HG03108 (cell line): Measurements from ENCODE around the gene USP25.
A peak's percentile ranks its signal among the peaks of the same experiment; 100 is the strongest.

Source experiments
- ATAC-seq: cut with Tn5 transposase; IDR thresholded peaks from one replicate; pipeline ENCODE4 v1.9.1; 2021; ENCODE audit warnings: moderate library complexity; ENCODE audit not compliant: unreplicated experiment

The USP25 gene, protein sequence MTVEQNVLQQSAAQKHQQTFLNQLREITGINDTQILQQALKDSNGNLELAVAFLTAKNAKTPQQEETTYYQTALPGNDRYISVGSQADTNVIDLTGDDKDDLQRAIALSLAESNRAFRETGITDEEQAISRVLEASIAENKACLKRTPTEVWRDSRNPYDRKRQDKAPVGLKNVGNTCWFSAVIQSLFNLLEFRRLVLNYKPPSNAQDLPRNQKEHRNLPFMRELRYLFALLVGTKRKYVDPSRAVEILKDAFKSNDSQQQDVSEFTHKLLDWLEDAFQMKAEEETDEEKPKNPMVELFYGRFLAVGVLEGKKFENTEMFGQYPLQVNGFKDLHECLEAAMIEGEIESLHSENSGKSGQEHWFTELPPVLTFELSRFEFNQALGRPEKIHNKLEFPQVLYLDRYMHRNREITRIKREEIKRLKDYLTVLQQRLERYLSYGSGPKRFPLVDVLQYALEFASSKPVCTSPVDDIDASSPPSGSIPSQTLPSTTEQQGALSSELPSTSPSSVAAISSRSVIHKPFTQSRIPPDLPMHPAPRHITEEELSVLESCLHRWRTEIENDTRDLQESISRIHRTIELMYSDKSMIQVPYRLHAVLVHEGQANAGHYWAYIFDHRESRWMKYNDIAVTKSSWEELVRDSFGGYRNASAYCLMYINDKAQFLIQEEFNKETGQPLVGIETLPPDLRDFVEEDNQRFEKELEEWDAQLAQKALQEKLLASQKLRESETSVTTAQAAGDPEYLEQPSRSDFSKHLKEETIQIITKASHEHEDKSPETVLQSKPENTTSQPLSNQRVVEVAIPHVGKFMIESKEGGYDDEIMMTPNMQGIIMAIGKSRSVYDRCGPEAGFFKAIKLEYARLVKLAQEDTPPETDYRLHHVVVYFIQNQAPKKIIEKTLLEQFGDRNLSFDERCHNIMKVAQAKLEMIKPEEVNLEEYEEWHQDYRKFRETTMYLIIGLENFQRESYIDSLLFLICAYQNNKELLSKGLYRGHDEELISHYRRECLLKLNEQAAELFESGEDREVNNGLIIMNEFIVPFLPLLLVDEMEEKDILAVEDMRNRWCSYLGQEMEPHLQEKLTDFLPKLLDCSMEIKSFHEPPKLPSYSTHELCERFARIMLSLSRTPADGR

GRCh38 chr21:15729674-15730483 lies at the start of gene USP25:
TSS of gene USP25 (plus strand) at chr21:15729982. CDS start at chr21:15730394, 412 bp downstream.
- ATAC-seq, result peak; percentile 69

- ATAC-seq, result no peak
Observed at GRCh38 chr21:15682186-15682895, 47.4 kb upstream of the USP25 start.

DNA sequence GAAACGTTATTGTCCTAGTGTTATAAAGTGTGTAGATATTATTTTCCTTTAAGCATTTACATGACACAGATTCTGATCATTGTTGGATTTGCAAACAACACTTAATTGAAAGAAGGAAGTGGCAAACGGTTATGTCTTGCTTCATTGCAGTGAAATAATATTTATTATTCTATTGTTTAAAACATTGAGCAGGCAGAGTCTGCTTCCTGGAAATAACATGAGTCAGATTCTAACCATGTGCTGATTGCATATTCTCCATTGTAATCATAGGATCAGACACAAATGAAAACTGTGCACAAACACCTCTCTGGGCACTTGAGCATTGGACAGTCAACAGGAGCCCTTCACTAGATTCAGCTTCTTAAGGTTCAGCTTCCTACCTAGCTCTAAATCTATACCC lies 46.8 kb upstream of the USP25 start:
- ATAC-seq, result no peak

DNA sequence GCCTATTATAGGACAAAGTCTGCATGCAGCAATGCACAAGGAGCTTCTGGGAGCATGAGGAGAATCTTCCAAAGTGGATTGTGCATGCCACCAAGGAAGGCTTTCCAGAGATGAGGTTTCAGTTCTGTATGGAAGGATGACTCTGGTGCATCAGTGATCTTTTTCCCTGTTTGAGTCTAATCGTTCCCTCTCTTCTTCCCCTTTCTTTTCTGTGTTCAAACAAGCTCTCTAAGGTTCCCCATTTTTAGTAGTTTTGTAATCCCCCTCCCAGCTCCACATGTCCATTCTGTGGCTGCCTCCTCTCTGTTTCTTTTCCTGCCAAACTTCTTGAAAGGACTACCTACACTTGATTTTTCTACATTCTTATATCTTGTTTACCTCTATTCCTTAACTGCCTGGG lies 43.3 kb upstream of the USP25 start:
- no peak for ATAC-seq

- no peak for ATAC-seq
Observed at GRCh38 chr21:15687208-15687607, 42.6 kb upstream of the USP25 start.

- no peak for ATAC-seq
Observed at GRCh38 chr21:15688016-15688415, 41.8 kb upstream of the USP25 start.

GRCh38 chr21:15688809-15689208 lies 41.0 kb upstream of the USP25 start:
- ATAC-seq, result no peak

DNA sequence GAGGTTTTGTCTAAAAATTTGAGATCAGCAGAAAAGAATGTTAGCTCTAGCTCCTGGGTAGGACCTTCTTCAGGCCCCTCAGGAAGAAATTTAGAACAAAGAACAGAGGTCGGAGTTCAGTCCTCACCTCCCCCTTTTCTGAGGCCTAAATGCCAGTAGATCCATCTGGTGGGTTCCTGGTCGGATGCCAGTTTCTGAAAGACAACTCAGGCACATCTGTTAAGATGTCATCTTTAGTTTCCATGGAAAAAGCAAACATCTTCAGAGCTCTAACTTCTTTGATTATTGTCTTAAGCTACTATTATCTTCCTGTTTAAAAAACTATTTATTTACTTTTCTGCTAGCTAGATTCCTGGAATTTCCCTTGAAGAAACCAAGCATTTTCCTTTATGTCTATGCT lies 37.1 kb upstream of the USP25 start:
- ATAC-seq, result no peak

DNA sequence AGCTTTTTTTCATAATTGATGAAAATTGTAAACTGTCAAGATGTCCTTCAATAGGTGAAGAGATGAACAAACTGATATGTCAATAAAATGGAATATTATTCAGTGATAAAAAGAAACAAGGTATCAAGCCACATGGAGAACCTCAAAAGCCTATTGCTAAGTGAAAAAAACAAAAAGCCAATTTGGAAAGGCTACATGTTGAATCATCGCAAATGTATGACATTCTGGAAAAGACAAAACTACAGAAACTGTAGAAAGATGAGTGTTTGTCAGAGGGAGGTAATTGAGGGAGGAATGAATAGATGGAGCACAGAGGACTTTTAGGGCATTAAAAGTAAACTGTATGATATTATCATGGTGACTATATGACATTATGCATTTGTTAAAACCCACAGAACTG lies 34.5 kb upstream of the USP25 start:
- no peak for ATAC-seq

DNA sequence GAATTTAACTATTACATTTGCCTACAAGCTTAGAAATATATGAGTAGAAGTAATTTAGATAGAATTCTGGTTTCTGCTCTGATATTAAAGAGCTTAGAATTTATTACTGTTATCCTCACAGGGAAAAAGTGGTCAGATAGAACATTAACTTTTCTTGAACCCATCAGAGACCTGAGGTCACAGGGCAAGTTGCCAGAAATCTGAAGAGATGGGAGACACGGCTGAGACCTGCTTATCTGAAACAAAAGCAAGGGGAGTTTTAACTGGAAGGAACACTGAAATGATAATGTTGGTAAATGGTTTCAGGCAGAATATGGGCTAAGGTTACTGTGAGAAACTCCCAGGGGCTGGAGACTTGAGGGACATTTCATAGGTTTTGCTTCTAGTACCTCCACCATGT lies 28.0 kb upstream of the USP25 start:
- ATAC-seq, result no peak

GRCh38 chr21:15703932-15704331 lies 25.9 kb upstream of the USP25 start:
- no peak for ATAC-seq

GRCh38 chr21:15706696-15707095 lies 23.1 kb upstream of the USP25 start:
- ATAC-seq, result no peak

DNA sequence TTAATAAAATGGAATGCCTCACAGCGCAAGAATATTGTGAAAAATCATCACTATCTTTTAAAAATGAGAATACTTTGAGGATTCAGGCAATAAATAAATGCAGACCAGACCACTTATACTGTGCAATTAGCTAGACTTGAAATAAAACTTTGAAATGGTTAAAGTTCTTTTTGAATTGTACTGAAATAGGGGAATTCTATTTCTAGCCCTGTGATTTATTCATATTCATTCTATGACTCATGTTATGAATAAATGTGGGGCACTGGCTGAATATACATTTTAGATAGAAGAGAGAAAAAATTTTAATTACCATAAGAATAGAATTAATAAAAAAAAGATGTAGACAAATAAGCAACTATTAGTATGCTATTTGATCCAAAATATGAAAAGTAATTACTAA lies 16.4 kb upstream of the USP25 start:
- ATAC-seq, result no peak

DNA sequence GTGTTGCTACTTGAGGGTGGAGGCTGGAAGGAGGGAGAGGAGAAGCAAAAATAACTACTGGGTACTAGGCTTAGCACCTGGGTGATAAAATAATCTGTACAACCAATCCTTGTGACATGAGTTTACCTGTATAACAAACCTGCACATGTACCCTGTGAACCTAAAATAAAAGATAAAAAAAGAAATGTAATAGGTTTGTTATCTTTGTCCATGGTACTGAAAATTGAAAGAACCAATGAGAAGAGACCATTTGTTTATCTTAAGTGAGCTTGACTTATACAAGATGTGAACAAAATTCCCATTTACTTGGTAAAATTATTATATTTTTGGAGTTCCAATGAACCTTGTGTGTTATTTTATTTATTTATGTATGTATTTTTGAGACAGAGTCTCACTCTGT lies 11.1 kb upstream of the USP25 start:
- ATAC-seq, result no peak

DNA sequence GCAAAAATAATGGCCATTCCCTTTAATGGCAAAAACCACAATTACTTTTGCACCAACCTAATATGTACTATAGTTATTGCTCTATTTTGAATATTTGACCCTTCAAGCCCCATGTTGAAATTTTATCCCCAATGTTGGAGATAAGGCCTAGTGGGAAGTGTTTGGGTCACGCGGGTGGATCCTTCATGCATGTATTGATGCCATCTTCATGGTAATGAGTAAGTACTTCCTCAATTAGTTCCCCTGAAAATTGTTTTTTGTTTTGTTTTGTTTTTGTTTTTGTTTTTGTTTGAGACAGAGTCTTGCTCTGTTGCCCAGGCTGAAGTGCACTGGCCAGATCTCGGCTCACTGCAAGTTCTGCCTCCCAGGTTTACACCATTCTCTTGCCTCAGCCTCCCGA lies 9.8 kb upstream of the USP25 start:
- no peak for ATAC-seq

DNA sequence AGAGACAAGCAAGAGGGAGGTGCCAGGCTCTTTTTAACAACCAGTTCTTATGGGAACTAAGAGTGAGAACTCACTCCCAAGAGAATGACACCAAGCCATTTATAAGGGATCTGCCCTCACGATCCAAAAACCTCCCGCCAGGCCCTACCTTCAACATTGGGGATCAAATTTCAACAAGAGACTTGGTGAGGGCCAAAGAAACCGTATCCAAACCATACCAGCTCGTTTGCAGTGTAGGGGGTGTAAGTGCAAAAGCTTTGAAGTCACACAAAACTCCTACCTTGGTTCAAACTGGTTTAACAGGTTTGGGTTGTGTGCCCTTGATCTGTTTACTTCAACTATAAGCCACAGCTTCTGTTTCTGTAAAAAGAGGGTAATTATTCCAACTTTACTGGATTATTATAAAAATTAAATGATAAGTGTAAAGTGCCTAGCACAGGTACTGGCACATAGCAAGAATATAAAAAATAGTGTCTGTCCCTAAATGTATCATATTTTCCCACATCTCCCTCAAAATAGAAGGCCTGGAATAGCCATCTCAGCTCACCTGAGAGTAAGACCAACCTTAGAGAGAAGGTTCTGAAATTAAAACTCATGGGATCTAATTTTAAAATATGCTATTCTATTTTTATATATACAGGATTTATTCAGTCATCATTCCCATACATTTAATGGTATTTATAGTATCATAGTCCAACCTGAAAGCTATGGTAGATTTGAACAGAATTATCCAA lies 7.0 kb upstream of the USP25 start:
- no peak for ATAC-seq

GRCh38 chr21:15725949-15726348 lies 3.8 kb upstream of the USP25 start:
- ATAC-seq, result no peak

GRCh38 chr21:15728046-15728445 lies 1.7 kb upstream of the USP25 start:
- ATAC-seq, result no peak

DNA sequence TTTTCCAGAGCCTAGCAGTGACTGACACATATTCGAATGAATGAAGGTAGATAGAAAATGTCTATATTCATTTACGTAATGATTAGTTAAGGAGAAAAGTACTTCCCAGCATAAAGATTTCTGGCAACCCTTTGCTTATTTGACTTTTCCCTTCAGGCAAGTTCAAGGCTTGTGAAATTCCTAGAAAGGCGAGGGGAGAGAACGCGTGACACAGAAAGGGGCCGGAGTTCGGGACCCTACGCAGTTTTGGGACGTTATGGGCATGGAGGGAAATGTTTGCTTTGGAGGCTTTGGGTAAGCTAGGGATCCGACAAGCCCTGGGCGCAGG lies 472 bp upstream of the USP25 start:
- no peak for ATAC-seq
